AG09319 (cell line): Measurements from ENCODE around the gene PRMT7.

ENCODE experiments used
- DNase-seq: peaks from one replicate; pipeline ENCODE4 v3.0.0-alpha.2; 2010; ENCODE audit warnings: low read depth; ENCODE audit errors: extremely low read depth
- CTCF ChIP-seq: IDR thresholded peaks from 2 replicates; pipeline ENCODE4 v1.5.1; 2011; ENCODE audit warnings: low read depth, mild to moderate bottlenecking, inconsistent platforms, low read length, moderate library complexity

PRMT7 gene

GRCh38 chr16:68365167-68365817, 54.5 kb downstream of the PRMT7 start:
- no peak for DNase-seq
- no peak for TF ChIP-seq CTCF

- DNase-seq, result no peak
- no peak for TF ChIP-seq CTCF
Observed at GRCh38 chr16:68366062-68366461, 55.2 kb downstream of the PRMT7 start.

DNA sequence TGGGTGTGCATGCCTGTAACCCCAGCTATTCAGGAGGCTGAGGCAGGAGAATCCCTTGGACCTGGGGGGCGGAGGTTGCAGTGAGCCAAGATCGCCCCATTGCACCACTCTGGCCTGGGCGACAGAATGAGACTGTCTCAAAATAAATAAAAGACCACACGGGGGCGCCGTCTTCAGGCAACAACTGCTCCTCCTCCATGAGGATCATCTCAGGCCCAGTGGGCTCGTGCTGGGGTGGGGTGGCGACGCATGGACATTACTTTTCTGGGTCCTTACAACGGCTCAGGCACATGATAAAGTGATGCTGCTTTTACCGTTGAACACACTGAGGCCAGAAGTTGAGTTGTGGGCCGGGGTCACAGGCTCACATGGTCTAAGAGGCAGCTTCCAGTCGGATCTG, 56.2 kb downstream of the PRMT7 start:
- peak; percentile 39 for TF ChIP-seq CTCF
- DNase-seq, result peak; percentile 3

GRCh38 chr16:68367440-68367839, 56.6 kb downstream of the PRMT7 start:
- no peak for TF ChIP-seq CTCF
- DNase-seq, result no peak

GRCh38 chr16:68367891-68368290, 57.1 kb downstream of the PRMT7 start:
- DNase-seq, result no peak
- TF ChIP-seq CTCF, result no peak

DNA sequence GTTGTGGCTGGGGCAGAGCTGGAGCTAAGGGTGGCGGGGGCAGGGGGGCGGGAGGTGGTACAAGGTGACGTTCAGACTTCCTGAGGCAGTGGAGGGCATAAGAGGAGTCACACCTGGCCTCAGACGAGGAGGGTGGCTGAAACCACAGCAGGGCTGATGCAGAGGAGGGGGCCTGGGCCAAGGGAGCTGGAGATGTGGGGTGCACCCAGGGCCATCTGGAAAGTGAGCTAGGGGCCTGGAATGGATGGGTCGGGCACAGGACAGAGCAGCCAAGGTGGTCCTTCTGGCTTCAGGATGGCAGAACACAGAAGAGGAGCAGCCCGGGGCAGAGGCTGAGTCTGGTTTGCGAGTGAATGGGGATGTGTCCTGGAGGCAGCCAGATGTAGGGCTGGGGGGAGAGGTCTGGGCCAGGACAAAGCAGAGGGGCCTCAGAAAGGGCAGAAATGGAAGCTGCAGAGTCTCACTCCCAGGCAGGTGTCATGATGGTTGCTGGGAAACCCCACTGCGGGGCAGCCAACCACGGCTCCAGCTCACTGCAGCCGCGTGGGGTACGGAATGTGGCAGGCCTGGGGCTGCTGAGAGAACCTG, 57.6 kb downstream of the PRMT7 start:
- no peak for TF ChIP-seq CTCF
- no peak for DNase-seq

- DNase-seq, result no peak
- no peak for TF ChIP-seq CTCF
Observed at GRCh38 chr16:68369168-68369567, 58.3 kb downstream of the PRMT7 start.
